ENCODE measurements around the gene BDH2. TPM values are rescaled to one million over a fixed set of nuclear protein-coding genes. Genes with fewer than 3 reads are reported as not detected.
A peak's percentile ranks its signal among the peaks of the same experiment; 100 is the strongest.

BDH2 gene
- total and polyA plus RNA-seq, 2 of the 4 experiments (the other 2 are of a cell fraction), result 49.7 to 52.2 TPM

DNA sequence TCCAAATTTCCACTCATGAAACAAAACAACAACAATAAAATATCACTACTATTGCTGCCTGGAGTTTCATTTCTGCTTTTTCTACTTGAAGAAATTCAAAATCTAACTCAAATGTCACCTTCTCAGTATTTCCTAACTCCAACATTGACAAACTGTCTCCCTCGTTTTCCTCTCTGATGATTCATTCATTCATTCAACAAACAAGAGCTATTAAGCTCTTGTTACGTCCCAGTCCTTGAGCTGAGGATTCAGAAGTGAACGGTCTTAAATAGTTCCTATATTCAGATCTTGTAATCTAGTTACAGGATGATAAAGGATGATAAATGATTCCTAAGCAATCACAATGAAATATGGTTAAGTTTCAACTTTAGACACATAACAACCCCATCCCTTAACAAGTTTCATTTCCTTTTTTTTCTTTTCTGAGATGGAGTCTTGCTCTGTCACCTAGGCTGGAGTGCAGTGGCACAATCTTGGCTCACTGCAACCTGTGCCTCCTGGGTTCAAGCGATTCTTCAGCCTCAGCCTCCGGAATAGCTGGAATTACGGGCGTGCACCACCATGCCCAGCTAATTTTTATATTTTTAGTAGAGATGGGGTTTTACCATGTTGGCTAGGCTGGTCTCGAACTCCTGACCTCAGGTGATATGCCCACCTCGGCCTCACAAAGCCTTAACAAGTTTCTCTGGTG lies 24.7 kb downstream of the BDH2 start:
- peak; percentile 52 for DNase-seq
- Histone ChIP-seq H3K23ac (ENCODE audit: low read depth, low read length) (peak overlapping the region; percentile 64), H3K27me3 (ENCODE audit: control insufficient read depth, insufficient read depth, low read length) (no peaks in the 10 kb centered on the region), H3K4me1 (ENCODE audit: control insufficient read depth, insufficient read depth, low read length) (peaks cover 2% of the 10 kb centered on the region; the same call in 1 of the 2 replicates), H2AFZ (replicated peaks; ENCODE audit: low read length, poor library complexity) (no peak overlapping the region), H3K79me1 (ENCODE audit: low read depth in 1 of 2, low read length in 2 of 2) (peaks cover 13 to 17% of the 10 kb centered on the region in 2 experiments), H4K20me1 (ENCODE audit: insufficient read depth, low read length) (no peaks in the 10 kb centered on the region), H3K27ac (ENCODE audit: insufficient read depth, low read length) (no peak overlapping the region), H3K9ac (ENCODE audit: low read depth, low read length) (no peak overlapping the region), H3K4me2 (ENCODE audit: low read depth, low read length) (peak overlapping the region; percentile 95), H2AK5ac (ENCODE audit: low read depth, low read length) (0 out of 2 replicates have a peak overlapping the region, but pooled peaks have one; percentile 25), H2BK120ac (ENCODE audit: low read depth, low read length) (no peak overlapping the region), H3K4me3 (ENCODE audit: insufficient read depth, low read depth, low read length) (no peak overlapping the region), H2BK20ac (ENCODE audit: low read depth, low read length) (no peak overlapping the region), H4K5ac (ENCODE audit: low read depth, low read length) (no peak overlapping the region), H4K8ac (ENCODE audit: low read depth in 2 of 2, low read length in 2 of 2) (no peak overlapping the region), H3K14ac (replicated peaks; ENCODE audit: low read depth, low read length) (0 out of 2 replicates have a peak overlapping the region, but pooled peaks have one; percentile 2), H2AK9ac (replicated peaks; ENCODE audit: low read depth, low read length, poor library complexity) (no peak overlapping the region), H3K56ac (ENCODE audit: extremely low read depth, insufficient read depth, low read length) (no peak overlapping the region), H2BK15ac (ENCODE audit: low read depth, low read length) (no peak overlapping the region), H3K18ac (ENCODE audit: low read depth, low read length) (no peak overlapping the region), H3K9me3 (ENCODE audit: control insufficient read depth, insufficient read depth, low read length) (no peaks in the 10 kb centered on the region), H3K4ac (ENCODE audit: low read depth, low read length) (no peak overlapping the region; the same call in 1 of the 2 replicates), H3K9me1 (ENCODE audit: insufficient read depth, low read length) (peaks cover 6% of the 10 kb centered on the region; the same call in 1 of the 2 replicates), H4K91ac (ENCODE audit: insufficient read depth, low read depth, low read length) (no peak overlapping the region), H2BK5ac (ENCODE audit: low read depth, low read length, poor library complexity, severe bottlenecking) (no peak overlapping the region), H3K36me3 (ENCODE audit: control insufficient read depth, insufficient read depth, low read length) (no peaks in the 10 kb centered on the region; the same call in 1 of the 2 replicates)
- no TSS peak for BruUV-seq (replicated peaks)
- dilution Hi-C loops (cut with HindIII; ENCODE audit: low sequenced_read_pairs, unreplicated experiment) (no loop called here), intact Hi-C loops (cut with micrococcal nuclease) (loop anchor here (5.0 kb wide), 2 partner anchors 58 to 453 kb away; partner anchors contain the start of gene SLC9B1), in situ Hi-C loops (cut with MboI; ENCODE audit: low sequenced_read_pairs) (no loop called here)
- ChIA-PET POLR2A (ENCODE audit: unreplicated experiment) (interaction anchor here (0.5 kb wide), 1 partner anchor 663 kb away, joined by 3 read pairs; no protein-coding TSS in a partner anchor), CTCF (interaction anchor here (0.9 kb wide), 1 partner anchor 23 kb away, joined by 3 read pairs; no protein-coding TSS in a partner anchor)
- no peak for ATAC-seq (ENCODE audit: low read depth)
- no CpG with 5 or more reads among the region's 9 CpGs for WGBS, 2 experiments (ENCODE audit: extremely low coverage in 2 of 2, insufficient read length in 1 of 2)
- no peak for TF ChIP-seq RFX5 (IDR thresholded peaks at IDR 0.05; ENCODE audit: low read depth, low read length)
- TF ChIP-seq BHLHE40 (IDR thresholded peaks at IDR 0.05; ENCODE audit: low read depth, low read length), result no peak
- no peak for TF ChIP-seq MAFK (IDR thresholded peaks at IDR 0.05; ENCODE audit: low read depth, low read length)
- TF ChIP-seq CEBPB (IDR thresholded peaks at IDR 0.05; ENCODE audit: low read depth, low read length), result no peak
- TF ChIP-seq RCOR1 (IDR thresholded peaks at IDR 0.05; ENCODE audit: insufficient replicate concordance, low read length), result no peak
- TF ChIP-seq, protein P1, sequence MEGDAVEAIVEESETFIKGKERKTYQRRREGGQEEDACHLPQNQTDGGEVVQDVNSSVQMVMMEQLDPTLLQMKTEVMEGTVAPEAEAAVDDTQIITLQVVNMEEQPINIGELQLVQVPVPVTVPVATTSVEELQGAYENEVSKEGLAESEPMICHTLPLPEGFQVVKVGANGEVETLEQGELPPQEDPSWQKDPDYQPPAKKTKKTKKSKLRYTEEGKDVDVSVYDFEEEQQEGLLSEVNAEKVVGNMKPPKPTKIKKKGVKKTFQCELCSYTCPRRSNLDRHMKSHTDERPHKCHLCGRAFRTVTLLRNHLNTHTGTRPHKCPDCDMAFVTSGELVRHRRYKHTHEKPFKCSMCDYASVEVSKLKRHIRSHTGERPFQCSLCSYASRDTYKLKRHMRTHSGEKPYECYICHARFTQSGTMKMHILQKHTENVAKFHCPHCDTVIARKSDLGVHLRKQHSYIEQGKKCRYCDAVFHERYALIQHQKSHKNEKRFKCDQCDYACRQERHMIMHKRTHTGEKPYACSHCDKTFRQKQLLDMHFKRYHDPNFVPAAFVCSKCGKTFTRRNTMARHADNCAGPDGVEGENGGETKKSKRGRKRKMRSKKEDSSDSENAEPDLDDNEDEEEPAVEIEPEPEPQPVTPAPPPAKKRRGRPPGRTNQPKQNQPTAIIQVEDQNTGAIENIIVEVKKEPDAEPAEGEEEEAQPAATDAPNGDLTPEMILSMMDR (conservative IDR thresholded peaks at IDR 0.05; ENCODE audit: low read depth, low read length), result no peak
- no peak for TF ChIP-seq POLR2A (IDR thresholded peaks at IDR 0.05; ENCODE audit: low read depth, low read length)
- TF ChIP-seq, protein P2, sequence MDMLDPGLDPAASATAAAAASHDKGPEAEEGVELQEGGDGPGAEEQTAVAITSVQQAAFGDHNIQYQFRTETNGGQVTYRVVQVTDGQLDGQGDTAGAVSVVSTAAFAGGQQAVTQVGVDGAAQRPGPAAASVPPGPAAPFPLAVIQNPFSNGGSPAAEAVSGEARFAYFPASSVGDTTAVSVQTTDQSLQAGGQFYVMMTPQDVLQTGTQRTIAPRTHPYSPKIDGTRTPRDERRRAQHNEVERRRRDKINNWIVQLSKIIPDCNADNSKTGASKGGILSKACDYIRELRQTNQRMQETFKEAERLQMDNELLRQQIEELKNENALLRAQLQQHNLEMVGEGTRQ (IDR thresholded peaks at IDR 0.05; ENCODE audit: low read depth, low read length), result no peak
- TF ChIP-seq NFE2L2 (IDR thresholded peaks at IDR 0.05; ENCODE audit: low read depth, low read length), result no peak
- TF ChIP-seq CHD1 (IDR thresholded peaks at IDR 0.05; ENCODE audit: low read depth, low read length), result no peak
- TF ChIP-seq, protein P3, sequence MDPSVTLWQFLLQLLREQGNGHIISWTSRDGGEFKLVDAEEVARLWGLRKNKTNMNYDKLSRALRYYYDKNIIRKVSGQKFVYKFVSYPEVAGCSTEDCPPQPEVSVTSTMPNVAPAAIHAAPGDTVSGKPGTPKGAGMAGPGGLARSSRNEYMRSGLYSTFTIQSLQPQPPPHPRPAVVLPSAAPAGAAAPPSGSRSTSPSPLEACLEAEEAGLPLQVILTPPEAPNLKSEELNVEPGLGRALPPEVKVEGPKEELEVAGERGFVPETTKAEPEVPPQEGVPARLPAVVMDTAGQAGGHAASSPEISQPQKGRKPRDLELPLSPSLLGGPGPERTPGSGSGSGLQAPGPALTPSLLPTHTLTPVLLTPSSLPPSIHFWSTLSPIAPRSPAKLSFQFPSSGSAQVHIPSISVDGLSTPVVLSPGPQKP (IDR thresholded peaks at IDR 0.05; ENCODE audit: borderline replicate concordance, low read depth, low read length), result no peak
- TF ChIP-seq MAZ (IDR thresholded peaks at IDR 0.05; ENCODE audit: borderline replicate concordance, low read depth, low read length), result no peak
- TF ChIP-seq FOS (IDR thresholded peaks at IDR 0.05; ENCODE audit: low read depth, low read length), result no peak
- no peak for TF ChIP-seq SMC3 (IDR thresholded peaks at IDR 0.05; ENCODE audit: low read depth, low read length)
- TF ChIP-seq RAD21 (IDR thresholded peaks at IDR 0.05; ENCODE audit: low read length), result no peak

Measured in IMR-90 (cell line).